NCI-H146 (cell line): ENCODE results near the gene AMH.

ENCODE experiments used
- DNase-seq: peaks from one replicate; lab custom pipeline; 2025; lab: John Stamatoyannopoulos, UW

AMH gene

DNA sequence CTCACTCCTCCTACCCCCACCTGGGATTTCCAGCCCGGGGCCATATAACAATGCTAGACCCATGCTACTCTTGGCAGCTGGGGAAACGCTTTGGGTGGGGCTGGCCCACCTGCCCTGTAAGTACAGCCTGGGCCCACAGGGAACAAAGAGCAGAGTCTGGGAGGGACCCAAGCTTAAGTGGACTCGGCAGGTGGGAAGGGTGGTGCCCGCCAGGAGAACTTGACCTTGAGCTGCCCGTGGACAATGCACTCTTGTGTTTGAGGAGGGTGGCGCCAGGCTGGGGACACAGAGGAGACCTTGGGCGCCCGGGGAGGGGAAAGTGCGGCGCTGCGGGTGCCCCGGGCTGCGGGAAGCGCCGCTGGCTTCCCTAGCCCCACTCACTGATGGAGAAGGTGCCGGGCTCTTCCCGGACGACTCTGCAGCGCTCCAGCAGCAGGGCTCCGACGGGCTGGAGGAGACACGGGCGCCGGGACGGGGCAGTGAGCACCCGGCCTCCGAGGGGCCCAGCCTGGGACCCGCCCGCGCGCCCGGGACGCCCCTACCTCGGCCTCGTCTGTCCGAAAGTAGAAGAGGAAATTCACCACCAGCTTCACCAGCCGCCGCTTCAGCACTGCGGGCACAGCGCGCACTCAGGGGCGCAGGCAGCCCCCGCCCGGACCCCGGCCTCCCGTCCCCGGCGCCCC, 13.6 kb upstream of the AMH start:
- peak; percentile 97 for DNase-seq

DNA sequence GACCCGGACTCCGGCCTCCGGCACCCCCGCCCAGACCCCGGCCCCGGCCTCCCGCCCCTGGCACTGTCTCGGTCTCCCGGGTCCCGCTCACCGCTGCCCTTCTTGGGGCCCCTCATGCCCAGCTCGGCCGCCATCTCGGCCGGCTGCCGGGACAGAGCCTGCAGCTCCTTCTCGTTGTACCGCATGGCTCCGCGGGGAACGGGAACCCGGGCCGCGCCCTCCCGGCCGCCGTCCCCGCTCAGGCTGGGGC, 13.1 kb upstream of the AMH start:
- no peak for DNase-seq

DNA sequence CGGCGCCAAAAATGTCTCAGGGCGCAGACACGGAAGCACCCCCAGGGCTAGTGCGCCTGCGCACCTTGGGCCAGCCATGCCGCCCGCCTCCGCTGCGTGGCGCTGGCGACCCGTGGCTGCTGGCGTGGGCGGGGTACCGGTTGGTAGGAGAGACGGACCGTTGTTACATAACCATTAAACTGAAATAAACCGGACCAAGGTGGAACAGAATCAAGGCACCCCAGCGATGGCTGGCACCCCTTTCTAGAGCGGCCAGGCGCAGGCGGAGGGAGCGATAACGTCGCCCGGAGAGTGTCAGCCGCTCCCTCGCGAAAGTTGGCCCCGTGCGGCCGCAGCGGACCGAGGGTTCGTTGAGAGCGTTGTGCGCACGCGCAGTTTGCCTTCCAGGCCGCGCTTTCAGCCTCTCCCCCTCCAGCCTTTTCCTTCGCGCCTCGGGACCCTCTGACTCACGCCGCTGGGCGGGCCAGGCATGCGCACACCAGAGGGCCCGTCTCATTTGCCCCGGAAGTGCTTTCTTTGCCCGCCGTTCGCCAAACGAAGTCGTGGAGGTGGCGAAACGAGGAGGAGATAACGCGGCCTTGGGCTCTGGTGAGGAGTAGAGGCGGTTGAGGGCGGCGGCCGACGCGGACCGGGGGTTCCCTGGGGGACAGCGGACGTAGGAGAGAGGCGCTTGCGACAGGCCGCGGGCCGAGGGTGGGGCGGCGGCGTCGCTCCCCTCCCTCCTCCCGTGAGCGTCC, 12.6 kb upstream of the AMH start, which contains the start of the genes PLEKHJ1 and SF3A2:
Gene PLEKHJ1 (minus strand): TSS at position 16 of the 737 bp plus-strand sequence. CDS start 81 bp downstream, outside the sequence.
Gene SF3A2 (plus strand): TSS at position 511 of the 737 bp plus-strand sequence. CDS start 6,595 bp downstream, outside the sequence.
- peak; percentile 93 for DNase-seq

DNA sequence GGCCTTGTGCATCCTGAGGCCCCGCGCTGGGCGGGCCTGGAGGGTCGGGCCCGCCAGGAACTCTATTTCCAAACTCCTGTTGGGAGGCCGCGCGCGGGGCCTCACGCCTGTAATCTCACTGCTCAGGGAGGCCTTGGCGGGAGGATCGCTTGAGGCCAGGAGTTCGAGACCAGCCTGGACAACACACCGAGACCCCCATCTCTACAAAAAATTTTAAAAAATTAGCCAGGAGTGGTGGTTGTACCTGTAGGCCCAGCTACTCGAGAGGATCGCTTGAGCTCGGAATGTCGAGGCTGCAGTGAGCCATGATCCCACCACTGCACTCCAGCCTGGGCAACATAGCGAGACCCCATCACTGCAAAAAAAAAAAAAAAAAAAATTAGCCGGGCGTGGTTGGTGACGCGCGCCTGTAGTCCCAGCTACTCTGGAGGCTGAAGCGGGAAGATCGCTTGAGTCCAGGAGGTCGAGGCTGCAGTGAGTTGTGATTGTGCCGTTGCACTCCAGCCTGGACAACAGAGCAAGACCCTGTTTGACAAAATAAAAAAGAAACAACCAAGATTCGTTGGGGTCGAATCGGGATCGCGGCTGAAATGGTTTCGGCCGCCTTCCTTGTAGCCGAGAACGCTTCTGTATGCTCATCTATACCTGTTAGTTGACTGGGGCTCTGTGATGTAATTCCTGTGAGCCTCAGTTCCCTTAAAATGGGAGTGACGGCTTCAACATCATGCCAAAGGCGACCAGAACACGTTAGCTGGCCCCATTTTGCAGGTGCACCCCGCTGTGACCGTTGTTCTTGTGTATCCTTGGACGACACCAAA, 11.9 kb upstream of the AMH start:
- DNase-seq = no peak

DNA sequence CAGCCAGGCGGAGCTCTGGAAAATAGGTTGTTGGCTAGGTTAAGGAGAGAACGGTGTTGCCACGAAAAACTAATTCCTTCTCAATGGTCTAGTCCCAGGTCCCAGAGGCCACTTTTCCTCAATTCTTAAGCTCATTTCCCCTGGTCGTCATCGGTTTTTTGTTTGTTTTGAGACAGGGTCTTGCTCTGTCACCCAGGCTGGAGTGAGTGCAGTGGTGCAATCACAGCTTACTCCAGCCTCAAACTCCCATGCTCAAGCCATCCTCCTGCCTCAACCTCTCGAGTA, 11.3 kb upstream of the AMH start:
- no peak for DNase-seq

DNA sequence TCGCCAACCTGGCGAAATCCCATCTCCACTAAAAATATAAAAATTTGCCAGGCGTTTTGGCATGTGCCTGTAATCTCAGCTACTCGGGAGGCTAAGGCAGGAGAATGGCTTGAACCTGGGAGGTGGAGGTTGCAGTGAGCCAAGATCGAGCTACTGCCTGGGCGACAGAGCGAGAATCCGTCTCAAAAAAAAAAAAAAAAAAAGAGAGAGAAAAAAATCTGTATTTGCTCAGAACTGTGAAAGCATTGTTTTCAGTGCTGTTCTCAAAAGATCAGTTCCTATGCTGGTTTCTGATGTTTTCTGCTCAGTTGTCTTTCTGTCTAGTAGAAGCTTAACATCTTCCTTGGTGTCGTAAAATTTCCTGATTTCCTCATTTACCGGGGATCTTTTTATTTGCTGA, 9.9 kb upstream of the AMH start:
- DNase-seq = no peak

DNA sequence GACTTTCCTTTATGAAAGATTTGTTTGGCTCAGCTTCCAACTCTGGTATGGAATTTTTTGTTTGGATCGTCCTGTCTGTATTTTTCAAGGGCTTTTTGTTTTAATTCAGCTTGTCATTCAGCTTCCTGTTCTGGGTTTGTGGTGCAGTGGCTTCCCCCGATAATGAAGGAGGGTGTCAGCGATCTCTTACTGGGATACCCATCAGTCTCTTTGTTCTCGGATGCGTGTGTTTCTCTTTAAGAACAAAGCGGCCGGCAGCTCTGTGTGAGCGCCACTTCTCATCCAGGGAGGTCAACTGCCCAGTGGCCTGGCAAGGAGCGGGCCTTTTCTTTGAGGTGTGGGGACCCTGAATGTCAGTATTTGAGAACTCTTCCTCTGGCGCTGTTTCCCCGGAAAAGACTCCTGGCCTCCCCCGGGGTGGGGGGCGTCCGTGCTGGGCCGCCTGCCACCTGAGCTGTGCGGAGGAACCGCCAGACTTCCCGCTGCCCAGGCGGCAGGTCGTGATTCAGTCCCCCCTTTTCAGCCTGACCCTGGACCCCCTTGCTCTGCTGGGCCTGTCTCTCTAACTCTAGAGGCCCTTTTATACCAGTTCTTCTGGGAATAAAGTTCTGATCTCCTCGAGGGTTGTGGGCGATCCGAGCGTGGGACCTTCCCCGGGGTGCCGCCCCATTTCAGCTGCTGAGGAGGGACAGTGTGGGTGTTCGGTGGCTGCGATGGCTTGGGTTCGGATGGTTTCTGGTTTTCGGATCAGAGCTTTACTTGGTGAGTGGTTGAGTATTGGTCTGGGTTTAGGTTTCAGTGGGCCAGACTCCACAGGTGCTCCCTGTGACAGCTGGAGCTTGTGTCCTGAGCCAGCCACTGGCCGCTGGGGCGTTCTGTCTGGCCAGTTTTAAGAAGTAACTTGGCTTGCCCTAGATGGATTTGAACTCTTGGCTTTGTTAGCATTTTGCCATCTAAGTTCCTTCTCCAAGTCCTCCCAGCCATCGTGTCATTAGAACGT, 9.1 kb upstream of the AMH start:
- DNase-seq = no peak

DNA sequence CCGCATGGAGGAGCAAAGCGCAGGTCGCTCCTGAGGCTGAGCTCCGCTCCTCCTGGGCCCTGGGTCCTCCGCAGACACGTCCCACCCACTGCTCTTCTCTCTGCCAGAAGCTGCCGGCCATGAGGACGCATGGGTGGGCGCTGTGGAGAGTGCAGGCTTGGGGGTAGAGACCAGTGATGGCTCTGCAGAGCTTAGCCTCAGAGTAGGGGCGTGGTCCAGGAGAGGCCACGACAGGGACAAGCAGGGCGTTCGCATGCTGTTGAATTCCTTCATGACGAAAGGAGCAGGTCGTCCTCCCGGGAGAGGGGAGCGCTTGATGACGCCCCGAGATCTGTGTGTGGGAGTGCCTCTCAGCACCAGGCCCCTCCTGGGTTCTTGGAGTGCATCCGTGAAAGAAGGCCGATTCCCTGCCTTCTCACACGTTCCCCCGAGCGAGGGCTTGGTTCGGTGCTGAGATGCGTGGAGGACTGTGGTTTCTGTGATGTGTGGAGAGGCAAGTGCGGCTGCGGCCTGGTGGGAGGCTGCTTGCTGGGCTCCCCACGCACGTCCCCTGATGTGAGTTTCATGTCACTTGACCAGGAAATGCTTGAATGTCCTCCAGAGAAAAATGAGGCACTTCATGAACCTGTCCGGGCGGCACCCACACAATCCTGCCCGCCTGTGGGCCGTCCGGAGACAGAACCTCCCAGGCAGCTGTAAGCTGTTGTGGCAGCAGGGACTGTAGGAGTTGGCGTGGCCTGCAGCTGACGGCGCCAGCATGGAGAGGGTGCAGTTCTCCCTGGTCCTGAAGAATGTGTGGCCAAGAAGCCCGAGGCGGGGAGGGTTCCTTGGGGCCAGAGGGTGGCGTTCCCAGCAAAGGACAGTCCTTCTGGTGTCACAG, 8.0 kb upstream of the AMH start:
- no peak for DNase-seq

DNA sequence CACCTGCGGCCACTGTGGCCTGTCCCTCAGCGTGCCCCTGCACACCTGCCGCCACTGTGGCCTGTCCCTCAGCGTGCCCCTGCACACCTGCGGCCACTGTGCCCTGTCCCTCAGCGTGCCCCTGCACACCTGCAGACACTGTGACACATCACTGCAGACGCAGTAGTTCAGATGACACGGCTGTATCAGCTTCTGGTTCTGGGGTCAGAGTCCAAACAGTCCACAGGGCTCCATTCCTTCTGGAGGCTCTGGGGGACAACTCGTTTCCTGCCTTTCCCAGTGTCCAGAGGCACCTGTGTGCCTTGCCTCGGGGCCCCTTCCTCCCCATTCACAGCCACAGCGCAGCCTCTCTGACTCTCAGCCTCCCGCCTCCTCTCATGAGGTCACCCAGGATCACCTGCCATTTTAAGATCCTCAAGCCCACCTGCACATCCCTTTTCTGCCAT, 7.0 kb upstream of the AMH start:
- no peak for DNase-seq

DNA sequence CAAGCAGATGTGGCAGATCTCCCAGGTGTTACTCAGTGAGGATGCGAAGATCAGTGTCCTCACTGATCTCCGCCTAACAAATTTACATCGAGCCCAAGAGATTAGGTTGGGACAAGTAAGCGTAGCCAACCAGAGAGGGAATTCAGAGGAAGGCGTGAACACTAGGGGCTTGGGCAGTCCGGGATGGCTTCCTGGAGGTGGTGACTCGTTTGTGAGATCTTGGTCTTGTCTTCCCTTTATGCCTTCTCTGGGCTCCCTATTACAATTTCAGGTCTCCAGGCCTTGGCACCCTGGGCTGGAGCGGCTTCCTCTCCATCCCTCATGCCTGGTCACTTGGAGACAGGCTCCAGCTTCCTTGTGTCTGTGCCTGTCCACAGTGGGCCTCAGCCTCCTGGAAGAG, 6.3 kb upstream of the AMH start:
- no peak for DNase-seq

DNA sequence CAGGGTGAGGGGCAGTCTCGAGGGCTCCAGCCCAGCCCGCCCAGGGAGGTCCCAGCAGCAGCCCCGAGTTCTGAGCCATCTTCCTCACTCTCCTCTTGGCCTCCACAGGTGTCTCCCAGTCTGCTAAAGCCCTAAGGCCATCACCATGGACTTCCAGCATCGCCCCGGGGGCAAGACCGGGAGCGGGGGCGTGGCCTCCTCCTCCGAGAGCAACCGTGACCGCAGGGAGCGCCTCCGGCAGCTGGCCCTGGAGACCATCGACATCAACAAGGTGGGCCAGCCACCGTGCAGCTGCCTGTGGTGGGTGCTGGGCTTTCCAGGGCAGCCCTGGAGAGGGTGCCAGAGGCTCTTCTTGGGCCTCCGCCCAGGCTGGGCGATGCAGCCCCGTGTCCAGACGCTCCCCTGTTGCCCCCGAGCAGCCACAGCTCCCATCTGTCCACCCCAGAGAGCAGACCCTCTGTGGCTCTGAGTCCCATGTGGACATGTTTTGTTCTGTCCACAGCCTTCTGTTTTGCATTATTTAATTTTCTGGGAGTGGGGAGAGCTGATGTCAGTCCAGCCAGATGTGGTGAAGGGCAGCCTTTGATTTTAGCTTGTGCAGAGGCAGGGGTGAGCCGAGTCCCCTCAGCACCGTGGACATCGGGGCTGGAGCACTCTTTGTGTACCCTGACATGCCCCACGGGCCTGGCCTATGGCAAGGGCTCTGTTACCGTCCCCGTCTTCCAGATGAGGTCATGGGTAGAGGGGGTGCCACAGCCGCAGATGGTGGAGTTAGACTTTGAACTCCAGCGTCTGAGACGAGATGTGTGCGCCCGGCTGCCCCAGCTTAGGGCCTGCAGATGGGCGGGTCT, 5.6 kb upstream of the AMH start:
- peak; percentile 49 for DNase-seq

DNA sequence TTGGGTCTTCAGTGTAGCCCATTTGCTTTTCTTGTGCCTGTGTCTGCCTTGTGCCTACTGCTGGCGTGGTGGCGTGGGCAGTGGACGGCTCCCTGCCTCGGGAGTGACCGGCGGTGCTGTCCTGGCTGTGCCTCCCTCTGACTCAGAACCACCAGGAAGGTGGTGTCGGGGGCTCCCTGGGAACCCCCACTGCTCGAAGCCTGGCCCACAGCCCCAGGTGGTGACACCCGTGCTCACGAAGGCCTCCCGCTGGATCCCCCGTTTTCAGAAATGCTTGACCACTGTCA, 5.1 kb upstream of the AMH start:
- no peak for DNase-seq

DNA sequence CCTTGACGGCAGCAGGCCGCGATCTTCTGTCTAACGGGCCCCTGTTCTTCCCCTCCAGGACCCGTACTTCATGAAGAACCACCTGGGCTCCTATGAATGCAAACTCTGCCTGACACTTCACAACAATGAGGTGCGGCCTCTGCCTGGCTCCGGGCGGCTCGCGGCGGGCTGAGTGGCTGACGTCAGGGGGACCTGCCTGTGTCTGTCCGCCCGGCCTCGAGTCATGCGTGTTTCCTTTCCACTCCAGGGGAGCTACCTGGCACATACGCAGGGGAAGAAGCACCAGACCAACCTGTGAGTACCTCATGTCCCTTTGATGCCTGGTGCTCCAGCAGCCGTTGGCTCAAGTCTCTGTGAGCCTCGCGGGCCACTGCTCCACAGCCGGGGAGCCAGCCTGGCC, 4.6 kb upstream of the AMH start:
- no peak for DNase-seq

DNA sequence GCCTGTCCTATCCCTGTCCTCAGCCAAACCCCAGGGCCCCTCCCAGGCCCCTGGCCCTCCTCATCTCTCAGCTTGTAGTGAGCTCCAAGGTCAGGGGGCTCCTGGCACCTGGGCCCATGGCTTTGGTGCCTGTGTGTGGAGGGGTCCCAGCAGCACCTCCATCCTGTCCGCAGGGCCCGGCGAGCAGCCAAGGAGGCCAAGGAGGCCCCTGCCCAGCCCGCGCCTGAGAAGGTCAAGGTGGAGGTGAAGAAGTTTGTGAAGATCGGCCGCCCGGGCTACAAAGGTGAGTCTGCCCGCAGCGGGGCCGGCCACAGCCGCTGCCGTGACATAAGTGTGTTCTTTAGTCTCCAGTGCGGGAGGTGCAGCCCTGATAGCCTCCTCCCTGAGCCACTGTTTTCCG, 3.9 kb upstream of the AMH start:
- no peak for DNase-seq

DNA sequence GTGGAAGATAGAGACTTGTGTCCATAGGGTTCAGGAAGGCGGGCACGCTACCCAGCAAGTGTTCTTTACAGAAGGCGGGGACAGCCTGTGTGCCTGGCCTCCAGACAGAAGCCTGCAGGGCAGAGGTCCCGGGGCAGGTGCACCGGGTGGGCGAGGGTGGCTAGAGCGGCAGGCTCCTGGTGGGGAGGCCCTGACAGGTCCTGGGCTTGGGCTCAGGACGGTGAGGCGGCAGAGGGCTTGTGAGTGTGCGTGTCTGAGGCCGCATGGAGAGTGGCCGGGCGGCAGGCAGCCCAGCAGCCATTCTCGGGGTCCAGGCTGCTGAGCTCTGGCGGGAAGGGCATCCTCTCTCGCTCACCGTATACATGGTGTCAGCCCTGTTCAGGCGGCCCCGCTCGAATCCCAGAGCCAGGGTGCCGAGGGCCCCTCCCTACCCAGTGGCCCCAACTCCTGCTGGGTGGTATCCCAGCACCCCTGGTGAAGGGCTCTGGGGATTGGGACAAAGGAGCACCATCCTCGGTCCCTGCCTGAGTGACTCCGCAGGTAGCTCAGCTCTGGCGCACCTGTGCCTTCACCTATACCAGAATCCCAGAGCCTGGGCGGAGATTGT, 3.0 kb upstream of the AMH start:
- DNase-seq = no peak

DNA sequence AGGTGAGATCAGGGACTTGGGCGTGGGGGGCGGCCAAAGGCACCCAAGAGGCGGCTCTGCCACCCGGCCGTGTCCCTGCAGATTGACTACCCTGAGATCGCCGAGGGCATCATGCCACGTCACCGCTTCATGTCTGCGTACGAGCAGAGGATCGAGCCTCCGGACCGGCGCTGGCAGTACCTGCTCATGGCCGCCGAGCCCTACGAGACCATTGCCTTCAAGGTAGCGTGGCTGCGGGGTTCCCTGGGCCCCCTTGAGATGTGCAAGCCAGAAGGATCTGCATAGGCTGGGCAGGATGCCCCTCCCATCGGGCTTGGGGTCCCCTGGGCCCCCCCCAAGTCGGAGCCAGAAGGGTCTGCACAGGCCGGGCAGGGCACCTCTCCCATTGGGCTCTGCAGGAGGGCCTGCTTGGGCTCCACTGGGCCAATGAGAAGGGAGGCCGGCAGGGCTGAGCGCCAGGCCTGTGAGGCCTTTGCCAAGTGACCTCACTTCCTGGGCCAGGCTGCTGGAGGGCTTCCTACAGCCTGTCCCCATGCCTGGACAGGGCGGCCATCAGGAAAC, 2.2 kb upstream of the AMH start:
- no peak for DNase-seq

DNA sequence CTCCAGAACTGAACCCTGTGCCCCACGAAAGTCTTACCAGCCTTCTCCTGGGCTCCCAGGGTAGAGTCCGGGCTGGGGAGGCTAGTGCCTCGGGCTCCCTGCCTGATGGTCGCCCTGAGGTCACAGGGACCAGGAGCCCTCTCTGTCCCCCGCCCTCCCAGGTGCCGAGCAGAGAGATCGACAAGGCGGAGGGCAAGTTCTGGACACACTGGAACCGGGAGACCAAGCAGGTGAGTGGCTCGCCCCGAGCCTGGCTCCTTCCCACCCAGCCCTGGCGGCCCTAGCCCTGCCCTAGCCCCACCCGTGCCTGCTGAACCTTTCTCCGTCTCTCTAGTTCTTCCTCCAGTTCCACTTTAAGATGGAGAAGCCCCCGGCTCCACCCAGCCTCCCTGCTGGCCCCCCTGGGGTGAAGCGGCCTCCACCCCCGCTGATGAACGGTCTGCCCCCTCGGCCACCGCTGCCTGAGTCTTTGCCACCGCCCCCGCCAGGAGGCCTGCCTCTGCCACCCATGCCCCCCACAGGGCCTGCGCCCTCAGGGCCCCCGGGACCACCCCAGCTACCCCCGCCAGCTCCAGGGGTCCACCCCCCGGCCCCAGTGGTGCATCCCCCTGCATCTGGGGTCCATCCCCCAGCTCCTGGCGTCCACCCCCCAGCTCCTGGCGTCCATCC, 1.6 kb upstream of the AMH start:
- DNase-seq = no peak

DNA sequence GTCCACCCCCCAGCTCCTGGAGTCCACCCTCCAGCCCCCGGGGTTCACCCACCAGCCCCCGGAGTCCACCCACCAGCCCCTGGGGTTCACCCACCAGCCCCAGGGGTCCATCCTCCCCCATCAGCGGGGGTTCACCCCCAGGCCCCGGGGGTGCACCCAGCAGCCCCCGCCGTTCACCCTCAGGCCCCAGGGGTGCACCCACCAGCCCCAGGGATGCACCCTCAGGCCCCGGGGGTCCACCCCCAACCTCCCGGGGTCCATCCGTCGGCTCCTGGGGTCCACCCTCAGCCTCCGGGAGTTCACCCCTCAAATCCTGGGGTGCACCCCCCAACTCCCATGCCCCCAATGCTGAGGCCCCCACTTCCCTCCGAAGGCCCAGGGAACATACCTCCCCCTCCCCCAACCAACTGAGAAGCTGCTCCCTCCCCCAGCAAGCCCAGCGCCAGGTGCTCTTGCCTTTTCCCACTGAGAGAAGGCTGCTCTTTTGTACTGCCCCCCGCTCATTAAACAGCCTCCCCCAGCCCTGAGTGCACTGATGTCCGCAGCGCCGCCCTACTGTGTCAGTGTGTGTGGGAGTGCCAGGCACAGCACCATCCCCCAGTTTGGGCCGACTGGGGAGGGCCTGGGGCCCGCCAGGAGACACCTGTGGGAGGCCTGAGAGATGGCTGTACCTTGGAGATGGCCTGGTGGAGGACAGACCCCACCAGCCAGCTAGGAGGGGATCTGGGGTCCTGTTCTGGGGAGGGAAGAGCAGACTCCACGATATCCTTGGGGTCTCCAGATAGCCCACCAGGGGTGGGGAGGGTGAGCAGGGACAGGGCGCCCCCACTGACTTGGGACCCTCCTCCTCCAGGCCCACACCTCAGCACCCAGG, 750 bp upstream of the AMH start:
- no peak for DNase-seq
